ENCODE results near the gene ACOT2. TPM values are rescaled to one million over a fixed set of nuclear protein-coding genes. Genes with fewer than 3 reads are reported as not detected.

Gene ACOT2
- total RNA-seq, 1 experiment from 2014 or later, result 34.2 TPM

DNA sequence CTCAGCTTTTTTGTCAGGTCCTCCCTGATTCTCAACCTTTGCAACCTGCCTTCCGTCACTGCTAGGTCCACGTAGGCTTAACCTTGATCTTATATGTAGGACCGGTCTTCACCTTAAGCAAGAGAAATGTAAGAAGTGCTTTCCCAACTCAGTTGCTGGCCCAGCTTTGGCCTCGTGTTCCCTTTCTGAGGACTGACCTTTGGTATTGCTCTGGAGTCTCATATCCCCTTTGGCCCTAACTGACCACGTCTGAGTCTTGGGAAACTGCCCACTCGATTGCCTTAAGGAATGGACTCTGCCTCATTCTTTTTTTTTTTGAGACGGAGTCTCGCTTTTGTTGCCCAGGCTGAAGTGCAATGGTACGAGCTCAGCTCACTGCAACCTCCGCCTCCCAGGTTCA, 51.3 kb downstream of the ACOT2 start:
- DNase-seq (ENCODE audit: low spot score), result no peak
- TF ChIP-seq EZH2 (IDR thresholded peaks at IDR 0.05; ENCODE audit: borderline replicate concordance, low read depth, low read length, poor library complexity, severe bottlenecking), result no peak
- TF ChIP-seq, protein P1, sequence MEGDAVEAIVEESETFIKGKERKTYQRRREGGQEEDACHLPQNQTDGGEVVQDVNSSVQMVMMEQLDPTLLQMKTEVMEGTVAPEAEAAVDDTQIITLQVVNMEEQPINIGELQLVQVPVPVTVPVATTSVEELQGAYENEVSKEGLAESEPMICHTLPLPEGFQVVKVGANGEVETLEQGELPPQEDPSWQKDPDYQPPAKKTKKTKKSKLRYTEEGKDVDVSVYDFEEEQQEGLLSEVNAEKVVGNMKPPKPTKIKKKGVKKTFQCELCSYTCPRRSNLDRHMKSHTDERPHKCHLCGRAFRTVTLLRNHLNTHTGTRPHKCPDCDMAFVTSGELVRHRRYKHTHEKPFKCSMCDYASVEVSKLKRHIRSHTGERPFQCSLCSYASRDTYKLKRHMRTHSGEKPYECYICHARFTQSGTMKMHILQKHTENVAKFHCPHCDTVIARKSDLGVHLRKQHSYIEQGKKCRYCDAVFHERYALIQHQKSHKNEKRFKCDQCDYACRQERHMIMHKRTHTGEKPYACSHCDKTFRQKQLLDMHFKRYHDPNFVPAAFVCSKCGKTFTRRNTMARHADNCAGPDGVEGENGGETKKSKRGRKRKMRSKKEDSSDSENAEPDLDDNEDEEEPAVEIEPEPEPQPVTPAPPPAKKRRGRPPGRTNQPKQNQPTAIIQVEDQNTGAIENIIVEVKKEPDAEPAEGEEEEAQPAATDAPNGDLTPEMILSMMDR (conservative IDR thresholded peaks at IDR 0.05; ENCODE audit: low read depth, low read length), result no peak
- no TSS peak for BruUV-seq (replicated peaks)
- H3K27me3 ChIP-seq (replicated peaks; ENCODE audit: insufficient read depth, low read depth, low read length, poor library complexity), result no peaks in the 10 kb centered on the region
- H3K27ac ChIP-seq (ENCODE audit: low read depth, low read length, poor library complexity, severe bottlenecking), result no peak overlapping the region
- ChIA-PET POLR2A (ENCODE audit: low non-redundant PET) (no interaction called here), CTCF (no interaction called here)
- H3K9me3 ChIP-seq (ENCODE audit: low read depth, low read length, poor library complexity, severe bottlenecking), result no peaks in the 10 kb centered on the region
- H3K36me3 ChIP-seq (ENCODE audit: insufficient read depth, low read length, poor library complexity, severe bottlenecking), result no peaks in the 10 kb centered on the region
- no peak overlapping the region for H3K4me3 ChIP-seq (ENCODE audit: low read depth, low read length, poor library complexity, severe bottlenecking)
- intact Hi-C loops (cut with micrococcal nuclease; ENCODE audit: unreplicated experiment), result no loop called here
- no peaks in the 10 kb centered on the region for H3K4me1 ChIP-seq (ENCODE audit: insufficient read depth, low read length, poor library complexity, severe bottlenecking)

DNA sequence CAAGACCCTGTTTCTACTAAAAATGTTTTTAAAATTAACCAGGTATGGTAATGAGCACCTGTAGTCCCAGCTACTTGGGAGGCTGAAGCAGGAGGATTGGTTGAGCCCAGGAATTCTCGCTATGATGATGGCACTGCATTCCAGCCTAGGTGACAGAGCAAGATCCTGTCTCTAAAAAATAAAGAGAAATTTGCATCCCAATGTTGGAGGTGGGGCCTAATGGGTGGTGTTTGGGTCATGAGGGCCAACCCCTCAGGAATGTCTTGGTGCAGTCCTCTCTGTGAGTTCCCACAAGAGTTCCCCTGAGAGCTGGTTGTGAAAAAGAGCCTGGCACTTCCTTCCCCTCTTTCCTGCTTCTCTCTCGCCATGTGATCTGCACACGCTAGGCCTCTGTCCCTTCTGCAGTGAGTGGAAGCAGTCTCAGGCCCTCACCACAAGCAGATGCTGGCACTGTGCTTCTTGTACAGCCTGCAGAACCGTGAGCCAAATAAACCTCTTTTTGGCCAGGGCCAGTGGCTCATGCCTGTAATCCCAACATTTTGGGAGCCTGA, 54.6 kb downstream of the ACOT2 start:
- Histone ChIP-seq H3K36me3 (ENCODE audit: insufficient read depth, low read length, poor library complexity, severe bottlenecking) (no peaks in the 10 kb centered on the region), H3K9me3 (ENCODE audit: low read depth, low read length, poor library complexity, severe bottlenecking) (no peaks in the 10 kb centered on the region), H3K4me3 (ENCODE audit: low read depth, low read length, poor library complexity, severe bottlenecking) (no peak overlapping the region), H3K27me3 (replicated peaks; ENCODE audit: insufficient read depth, low read depth, low read length, poor library complexity) (no peaks in the 10 kb centered on the region), H3K27ac (ENCODE audit: low read depth, low read length, poor library complexity, severe bottlenecking) (no peak overlapping the region), H3K4me1 (ENCODE audit: insufficient read depth, low read length, poor library complexity, severe bottlenecking) (no peaks in the 10 kb centered on the region)
- no peak for TF ChIP-seq EZH2 (IDR thresholded peaks at IDR 0.05; ENCODE audit: borderline replicate concordance, low read depth, low read length, poor library complexity, severe bottlenecking)
- TF ChIP-seq, protein P1 (conservative IDR thresholded peaks at IDR 0.05; ENCODE audit: low read depth, low read length), result no peak
- ChIA-PET CTCF (no interaction called here), POLR2A (ENCODE audit: low non-redundant PET) (no interaction called here)
- BruUV-seq (replicated peaks), result no TSS peak
- intact Hi-C loops (cut with micrococcal nuclease; ENCODE audit: unreplicated experiment), result no loop called here
- no peak for DNase-seq (ENCODE audit: low spot score)

Other genes starting within 250 kb of the ACOT2 start
- 46.3 and 59.8 TPM in 2 replicates for gene NUMB, start 110.7 kb upstream of the ACOT2 start, total RNA-seq (2021)
- 27.8 and 29.3 TPM in 2 replicates for gene RIOX1, start 78.3 kb upstream of the ACOT2 start, total RNA-seq (2021)
- 8.6 and 10.6 TPM in 2 replicates for gene ACOT1, start 32.1 kb upstream of the ACOT2 start, total RNA-seq (2021)
- gene HEATR4, start 10.3 kb upstream of the ACOT2 start, total RNA-seq (2021), result not detected in 2 replicates
- 0.28 and 0.37 TPM in 2 replicates for gene ACOT4, start 22.7 kb downstream of the ACOT2 start, total RNA-seq (2021)
- not detected in 2 replicates for gene ACOT6, start 43.3 kb downstream of the ACOT2 start, total RNA-seq (2021)
- 25.5 and 28.1 TPM in 2 replicates for gene DNAL1, start 75.8 kb downstream of the ACOT2 start, total RNA-seq (2021)
- 48.8 and 51.4 TPM in 2 replicates for gene PNMA1, start 145.2 kb downstream of the ACOT2 start, total RNA-seq (2021)